Mammary microvascular endothelial cell (primary cell): ENCODE data around the gene NOS2. TPM values are rescaled to one million over a fixed set of nuclear protein-coding genes. Genes with fewer than 3 reads are reported as not detected.

ENCODE experiments used
- total RNA-seq: library from RNA; depleted of rRNA; stranded (reverse); fragments of >200 nt; gene quantifications from 2 replicates; pipeline ENCODE4 v1.2.3, GENCODE V29; 2015

Gene NOS2
- total RNA-seq = 0.05 and 0.07 TPM in 2 replicates

GRCh38 chr17:27800522-27800921 lies at the start of gene NOS2:
TSS of gene NOS2 (minus strand) at chr17:27800529. CDS start at chr17:27798809, 1,720 bp downstream.

Other genes with a start within 250 kb of the NOS2 start
- gene LGALS9, start 169.3 kb downstream of the NOS2 start, total RNA-seq = 159 and 230 TPM in 2 replicates
- gene LYRM9, start 92.8 kb upstream of the NOS2 start, total RNA-seq = 4.3 and 5.0 TPM in 2 replicates
- 35.7 TPM in 2 replicates for gene NLK, start 242.1 kb upstream of the NOS2 start, total RNA-seq